Measurements from ENCODE around the gene MAFB.

MAFB gene

DNA sequence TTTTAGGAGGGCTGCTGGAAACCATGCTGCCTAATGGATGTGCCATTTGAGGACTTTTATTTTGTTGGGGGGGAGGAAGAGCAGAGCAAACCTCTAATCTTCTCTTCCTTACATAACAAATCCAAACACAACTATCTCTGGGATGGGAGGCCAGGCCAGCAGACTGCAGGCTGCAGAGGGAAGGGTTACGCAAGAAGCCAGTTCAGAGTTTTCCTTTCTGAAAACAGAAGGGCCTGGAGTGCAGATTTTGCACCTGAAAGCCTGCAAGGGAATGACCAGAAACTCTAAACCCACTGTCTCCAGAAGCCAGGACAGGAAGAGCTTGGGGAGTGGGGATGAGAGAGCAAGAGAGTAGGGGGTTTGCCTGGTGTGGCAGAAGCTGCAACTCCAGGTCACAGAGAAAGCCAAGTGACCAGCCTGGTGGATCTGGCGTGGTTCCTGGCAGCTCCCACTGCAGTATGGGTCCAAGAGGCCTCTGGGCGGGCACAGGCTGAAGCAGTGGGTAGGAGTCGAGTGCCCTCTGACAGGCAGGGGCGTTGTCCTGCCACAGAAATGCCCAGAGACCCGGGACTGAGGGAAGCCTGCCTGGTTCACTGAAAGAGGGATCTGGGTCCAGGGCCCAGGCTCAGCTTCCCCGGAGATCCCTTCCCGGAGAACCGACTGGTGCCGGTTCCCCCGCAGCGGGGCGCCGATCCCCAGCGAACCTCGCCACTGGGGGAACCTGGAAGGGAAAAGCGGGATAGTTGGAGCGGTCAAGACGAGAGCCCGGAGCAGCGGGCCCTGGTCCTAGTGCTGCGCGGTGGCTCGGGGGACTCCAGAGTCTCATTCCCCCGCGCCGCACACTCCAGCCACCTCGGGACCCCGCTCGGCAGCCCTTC, 6.7 kb downstream of the MAFB start:
- DNase-seq (ENCODE audit: low read depth in 4 of 4, low spot score in 1 of 4) = no peak

GRCh38 chr20:40681684-40682083, 7.4 kb downstream of the MAFB start:
- DNase-seq (ENCODE audit: low read depth in 4 of 4, low spot score in 1 of 4) = no peak

DNA sequence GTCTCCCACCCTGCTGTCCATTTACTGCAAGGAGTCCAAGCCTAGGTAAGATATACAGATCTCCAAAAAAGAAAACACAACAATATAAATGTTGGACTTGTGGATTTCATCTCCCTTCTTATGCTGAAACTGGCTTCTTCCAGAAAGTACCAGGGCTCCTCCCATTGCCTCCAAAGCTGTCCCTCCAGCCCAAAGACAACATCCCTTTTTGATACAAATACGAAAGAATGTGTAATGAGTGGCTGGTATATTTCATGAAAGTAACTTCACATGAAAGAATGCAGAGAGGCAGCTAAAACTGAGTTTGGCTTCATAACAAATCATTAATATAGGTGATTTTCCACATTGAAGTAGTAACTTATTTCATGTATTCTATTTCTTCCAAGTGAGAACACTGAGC, 7.9 kb downstream of the MAFB start:
- no peak for DNase-seq (ENCODE audit: low read depth in 4 of 4, low spot score in 1 of 4)

- no peak for DNase-seq (ENCODE audit: low read depth in 4 of 4, low spot score in 1 of 4)
Measured at GRCh38 chr20:40680161-40680959, 8.7 kb downstream of the MAFB start.

DNA sequence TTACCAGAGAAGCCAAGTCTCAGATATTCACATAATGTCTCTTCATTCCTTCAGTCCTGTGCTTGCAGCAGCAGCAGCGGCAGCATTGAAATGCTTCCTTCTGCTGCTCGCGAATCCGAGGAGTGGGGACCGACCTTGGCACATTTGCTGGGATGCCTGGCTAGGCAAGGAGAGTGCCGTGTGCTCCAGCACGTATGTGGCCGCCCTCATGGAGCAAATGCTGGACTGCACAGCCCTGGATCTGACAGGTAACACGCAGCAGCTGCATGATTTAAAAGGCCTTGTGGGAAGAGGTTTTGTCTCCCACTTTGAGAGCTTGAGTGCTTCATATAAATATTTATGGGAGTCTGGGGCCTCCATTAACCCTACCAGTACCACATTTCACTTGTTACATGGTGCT, 9.9 kb downstream of the MAFB start:
- no peak for DNase-seq (ENCODE audit: low read depth in 4 of 4, low spot score in 1 of 4)

- no peak for DNase-seq (ENCODE audit: low read depth in 4 of 4, low spot score in 1 of 4)
Measured at GRCh38 chr20:40678286-40678875, 10.7 kb downstream of the MAFB start.

GRCh38 chr20:40677343-40677924, 11.6 kb downstream of the MAFB start:
- no peak for DNase-seq (ENCODE audit: low read depth in 4 of 4, low spot score in 1 of 4)

GRCh38 chr20:40676491-40677269, 12.4 kb downstream of the MAFB start:
- DNase-seq (ENCODE audit: low read depth in 4 of 4, low spot score in 1 of 4) = no peak

DNA sequence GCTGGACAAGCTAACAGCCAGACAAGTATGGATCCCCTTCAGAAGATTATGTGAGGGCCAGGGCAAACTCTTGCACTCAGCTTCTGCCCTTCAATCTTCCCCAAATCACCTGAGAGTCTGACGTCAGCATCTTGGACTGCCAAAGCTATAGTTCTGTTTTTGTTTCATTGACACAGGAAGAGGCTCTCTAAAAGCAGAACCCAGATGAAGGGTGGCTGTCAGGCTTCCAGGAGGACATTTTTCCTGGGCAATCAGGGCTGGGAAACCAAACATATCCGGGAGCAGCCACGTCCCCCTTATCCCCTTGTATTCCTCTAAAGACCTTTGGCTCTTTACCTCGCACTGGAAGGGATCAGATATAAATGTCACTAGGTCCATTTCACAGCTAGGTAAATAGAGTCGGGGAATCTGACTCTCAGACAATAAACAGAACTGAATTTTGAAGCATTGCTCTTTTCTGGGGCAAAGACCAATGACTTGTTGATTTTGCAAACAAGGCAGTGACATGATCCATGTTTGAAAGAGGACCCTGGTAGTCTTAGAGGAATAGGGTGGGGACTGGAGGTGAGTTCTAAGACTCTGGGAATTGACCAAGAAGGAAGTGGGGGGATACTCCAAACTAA, 13.3 kb downstream of the MAFB start:
- DNase-seq (ENCODE audit: low read depth in 4 of 4, low spot score in 1 of 4) = no peak

DNA sequence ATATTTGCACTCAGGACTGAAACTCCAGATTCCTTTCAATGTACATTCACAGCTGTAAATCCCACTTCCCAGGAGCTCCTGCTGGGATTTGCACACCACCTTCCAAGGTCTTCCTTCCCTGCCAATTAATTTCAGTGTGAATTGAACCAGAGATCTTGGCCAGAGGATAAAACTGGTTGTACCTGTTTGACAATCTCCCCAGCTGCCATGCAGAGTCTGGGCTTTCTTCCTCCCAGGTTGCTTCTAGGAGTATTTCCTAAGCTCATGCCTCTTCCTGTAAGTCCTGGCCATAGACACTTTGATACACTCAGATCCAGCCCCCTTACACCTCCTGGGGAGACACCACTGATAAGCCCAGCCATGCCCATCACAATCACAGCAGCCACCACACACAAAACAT, 15.6 kb downstream of the MAFB start:
- no peak for DNase-seq (ENCODE audit: low read depth in 4 of 4, low spot score in 1 of 4)

DNA sequence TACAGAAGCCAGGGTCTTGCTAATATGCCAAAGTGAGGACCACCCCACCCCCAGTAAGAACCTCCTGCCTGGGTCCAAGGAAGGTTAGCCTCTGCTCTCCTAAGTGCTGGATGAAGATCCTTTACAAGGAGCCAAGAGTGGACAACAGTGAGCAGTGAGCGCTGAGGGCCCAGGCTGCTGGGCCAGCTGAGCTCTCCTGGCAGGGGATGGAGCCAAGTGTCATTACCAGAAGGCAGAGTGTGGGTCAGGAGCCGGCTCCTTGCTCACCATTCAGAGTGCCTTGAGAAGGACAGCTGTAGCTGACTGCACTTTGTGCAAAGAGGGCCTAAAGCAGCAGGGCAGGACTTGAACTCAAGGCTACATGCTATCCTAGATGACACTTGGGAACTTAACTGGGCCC, 16.9 kb downstream of the MAFB start:
- DNase-seq (ENCODE audit: low read depth in 4 of 4, low spot score in 1 of 4) = no peak

- no peak for DNase-seq (ENCODE audit: low read depth in 4 of 4, low spot score in 1 of 4)
Measured at GRCh38 chr20:40670253-40670652, 18.8 kb downstream of the MAFB start.

DNA sequence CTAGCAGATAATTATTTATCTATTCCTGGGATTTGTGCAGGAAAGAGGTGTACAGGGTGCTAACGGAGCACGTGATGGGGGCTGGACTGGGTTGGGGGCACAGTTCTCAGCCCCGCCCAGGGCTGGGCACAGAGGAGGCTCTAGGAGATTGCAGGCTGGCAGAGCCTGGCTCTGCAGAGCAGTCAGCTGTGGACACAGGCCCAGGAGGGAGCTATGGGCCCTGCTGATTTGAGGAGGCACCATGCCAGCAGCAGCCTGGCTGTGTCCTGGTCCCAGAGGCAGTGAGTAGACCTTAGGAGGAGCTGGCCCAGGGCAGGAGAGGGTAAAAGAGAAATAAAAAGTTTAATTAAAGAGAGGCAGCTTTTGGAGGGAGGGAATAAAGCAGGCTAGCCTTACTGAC, 19.3 kb downstream of the MAFB start:
- no peak for DNase-seq (ENCODE audit: low read depth in 4 of 4, low spot score in 1 of 4)

DNA sequence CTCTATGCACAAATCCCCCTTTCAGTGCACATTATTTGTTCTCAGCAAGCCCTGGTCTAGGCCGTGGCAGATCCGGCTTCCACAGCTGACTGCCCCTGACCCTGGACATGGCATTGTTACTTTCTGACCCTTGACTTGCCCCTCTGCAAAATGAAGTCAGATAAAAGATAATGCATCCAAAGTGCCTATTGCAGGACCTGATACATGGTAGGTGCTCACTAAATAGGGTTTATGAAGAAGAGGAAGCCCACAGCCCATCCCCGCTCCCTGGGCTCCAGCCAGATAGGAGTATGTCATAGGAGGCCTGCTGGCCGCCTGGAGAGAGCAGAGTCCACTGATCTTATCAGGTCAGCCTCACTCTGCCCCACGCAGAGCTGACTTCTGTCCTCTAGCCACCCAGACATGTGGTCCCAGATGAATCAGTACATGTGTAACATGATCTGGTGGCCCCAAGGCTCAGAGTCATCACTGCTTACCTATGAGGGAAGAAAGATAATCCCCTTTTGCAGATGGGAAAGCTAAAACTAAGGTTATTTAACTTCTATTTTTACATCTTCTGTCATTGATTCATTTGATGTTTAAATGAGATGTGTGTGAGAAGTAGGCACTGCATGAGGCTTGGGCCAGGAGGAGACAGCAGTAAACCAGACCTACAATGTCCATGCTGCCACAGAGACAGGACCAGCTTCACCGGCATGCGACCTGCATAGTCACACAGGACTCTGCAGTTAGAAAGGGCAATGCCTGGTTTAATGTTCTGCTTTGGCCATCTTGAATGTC, 20.4 kb downstream of the MAFB start:
- DNase-seq (ENCODE audit: low read depth in 4 of 4, low spot score in 1 of 4) = no peak

GRCh38 chr20:40667503-40667902, 21.5 kb downstream of the MAFB start:
- no peak for DNase-seq (ENCODE audit: low read depth in 4 of 4, low spot score in 1 of 4)

DNA sequence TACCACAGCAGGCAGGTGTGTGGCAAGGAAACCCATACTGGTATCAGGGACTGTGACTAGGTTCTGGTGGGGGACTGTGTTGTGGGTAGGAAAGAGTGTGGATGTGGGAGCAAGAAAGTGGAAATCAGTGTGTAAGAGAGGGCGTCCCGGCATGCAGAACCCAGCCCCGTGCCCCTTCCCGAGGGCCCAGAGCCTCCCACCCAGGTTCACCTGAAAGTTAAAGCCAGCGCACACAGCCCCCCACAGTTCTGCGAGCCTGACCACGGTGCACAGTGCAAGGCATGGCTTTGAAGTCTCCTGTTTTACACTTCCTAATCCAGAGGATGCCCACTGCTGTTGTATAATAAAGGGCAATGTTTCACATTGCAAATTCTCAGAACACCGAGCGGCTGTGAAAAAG, 22.7 kb downstream of the MAFB start:
- DNase-seq (ENCODE audit: low read depth in 4 of 4, low spot score in 1 of 4) = no peak

DNA sequence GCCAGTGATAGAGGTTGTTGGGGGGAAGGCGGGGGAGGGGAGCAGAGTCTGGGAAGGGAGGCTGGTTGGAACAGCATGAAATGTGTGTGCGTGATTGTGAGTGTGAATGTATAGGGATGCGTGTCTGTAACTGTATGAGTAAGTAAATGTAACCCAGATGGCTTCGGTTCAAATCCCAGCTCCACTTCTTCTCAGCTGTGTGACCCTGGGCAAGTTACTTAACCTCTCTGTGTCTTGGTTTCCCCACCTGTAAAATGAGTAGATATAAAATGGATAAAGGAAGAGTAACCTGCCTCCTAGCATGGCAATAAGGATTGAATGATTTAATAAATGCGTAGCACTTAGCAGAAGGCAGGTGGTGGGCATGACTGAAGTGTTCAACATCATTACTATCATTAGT, 24.1 kb downstream of the MAFB start:
- no peak for DNase-seq (ENCODE audit: low read depth in 4 of 4, low spot score in 1 of 4)

DNA sequence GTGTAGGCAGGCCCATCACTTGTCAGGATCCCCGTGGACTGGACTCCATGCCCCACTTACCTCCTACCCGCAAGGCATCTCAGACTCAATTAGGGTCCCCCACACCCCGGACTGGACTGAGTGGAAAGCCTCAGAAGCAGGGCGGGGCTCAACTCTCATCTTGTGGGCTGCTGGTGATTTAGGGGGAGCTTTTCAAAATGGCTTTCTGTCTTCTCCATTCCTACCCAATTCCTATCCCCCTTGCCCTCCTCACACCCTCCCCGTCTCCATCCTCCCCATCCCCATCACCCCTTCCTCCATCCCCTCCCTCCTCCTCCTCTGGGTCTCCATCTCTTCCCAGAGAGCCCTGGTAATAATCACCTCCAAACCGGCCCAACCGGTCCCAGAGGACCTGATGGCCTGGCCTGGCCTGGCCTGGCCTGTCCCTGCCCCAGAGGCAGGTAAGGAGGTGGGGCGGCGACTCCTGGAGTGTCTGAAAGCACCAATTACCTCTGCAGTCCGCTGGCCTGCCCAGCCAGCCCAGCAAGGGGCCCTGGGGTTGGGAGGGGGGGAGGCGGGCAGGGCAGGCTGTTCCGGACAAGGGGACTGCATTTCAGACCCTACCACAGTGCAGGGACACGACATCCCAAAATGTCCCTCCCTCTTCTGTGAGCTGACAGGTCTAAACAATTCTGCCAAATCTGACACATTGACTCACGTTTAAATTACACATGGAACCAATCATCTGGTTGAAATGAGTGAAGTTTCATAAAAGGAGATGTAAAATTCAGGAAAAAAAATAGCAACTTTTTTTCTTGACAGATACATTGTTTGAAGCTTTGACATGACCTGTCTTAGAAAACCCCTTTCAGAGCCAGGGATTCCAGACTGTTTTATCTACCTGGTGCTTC, 24.8 kb downstream of the MAFB start:
- DNase-seq (ENCODE audit: low read depth in 4 of 4, low spot score in 1 of 4) = no peak

Data from stimulated activated CD4-positive, alpha-beta T cell treated with anti-CD3 and anti-CD28 coated beads, Interleukin-1b, Interleukin-23, amount 100 ng/mL, for 24 hours (primary cell).